GM19397 (cell line): ENCODE data around the gene PLXNC1.

ENCODE experiments used
- ATAC-seq: cut with Tn5 transposase; IDR thresholded peaks from one replicate; pipeline ENCODE4 v1.9.1; 2021; ENCODE audit warnings: mild to moderate bottlenecking, moderate library complexity; ENCODE audit not compliant: unreplicated experiment

PLXNC1 gene

GRCh38 chr12:94229902-94230301 lies 81.5 kb downstream of the PLXNC1 start:
- no peak for ATAC-seq

GRCh38 chr12:94230357-94230905 lies 82.1 kb downstream of the PLXNC1 start:
- ATAC-seq = peak; percentile 63

GRCh38 chr12:94231709-94232108 lies 83.3 kb downstream of the PLXNC1 start:
- ATAC-seq = no peak

- no peak for ATAC-seq
Measured at GRCh38 chr12:94235848-94236247, 87.5 kb downstream of the PLXNC1 start.

GRCh38 chr12:94239332-94239993 lies 91.1 kb downstream of the PLXNC1 start:
- no peak for ATAC-seq

- ATAC-seq = peak; percentile 90
Measured at GRCh38 chr12:94240171-94240570, 91.8 kb downstream of the PLXNC1 start.

- ATAC-seq = no peak
Measured at GRCh38 chr12:94242901-94243300, 94.5 kb downstream of the PLXNC1 start.

GRCh38 chr12:94244165-94245133 lies 96.1 kb downstream of the PLXNC1 start:
- ATAC-seq = peak; percentile 52

GRCh38 chr12:94245631-94246383 lies 97.4 kb downstream of the PLXNC1 start:
- ATAC-seq = no peak

- ATAC-seq = no peak
Measured at GRCh38 chr12:94247246-94247645, 98.9 kb downstream of the PLXNC1 start.

GRCh38 chr12:94248582-94248981 lies 100.2 kb downstream of the PLXNC1 start:
- no peak for ATAC-seq

- no peak for ATAC-seq
Measured at GRCh38 chr12:94250130-94250529, 101.8 kb downstream of the PLXNC1 start.

GRCh38 chr12:94254270-94254669 lies 105.9 kb downstream of the PLXNC1 start:
- ATAC-seq = no peak

GRCh38 chr12:94255006-94255405 lies 106.6 kb downstream of the PLXNC1 start:
- no peak for ATAC-seq

- ATAC-seq = no peak
Measured at GRCh38 chr12:94255428-94255827, 107.1 kb downstream of the PLXNC1 start.

- no peak for ATAC-seq
Measured at GRCh38 chr12:94258593-94258992, 110.2 kb downstream of the PLXNC1 start.

GRCh38 chr12:94260017-94260416 lies 111.6 kb downstream of the PLXNC1 start:
- ATAC-seq = no peak

- no peak for ATAC-seq
Measured at GRCh38 chr12:94260717-94261116, 112.3 kb downstream of the PLXNC1 start.

- no peak for ATAC-seq
Measured at GRCh38 chr12:94261119-94261518, 112.7 kb downstream of the PLXNC1 start.

- no peak for ATAC-seq
Measured at GRCh38 chr12:94261786-94262185, 113.4 kb downstream of the PLXNC1 start.
